ENCODE data around the gene GALC. TPM values are rescaled to one million over a fixed set of nuclear protein-coding genes. Genes with fewer than 3 reads are reported as not detected.

The GALC gene
- total RNA-seq, 3 donors from 2014 or later (not counting 1 experiment from before 2014, with no cell fraction given): 50.3 to 78.2 (median 67.2) TPM

- no peak for TF ChIP-seq CTCF (IDR thresholded peaks at IDR 0.05)
- H3K27me3 Mint-ChIP-seq (ENCODE audit: low read depth in 2 of 2): no peaks in the 10 kb centered on the region
- Histone ChIP-seq H3K36me3 (ENCODE audit: control insufficient read depth, insufficient read depth, low read length) (no peaks in the 10 kb centered on the region), H3K27ac (ENCODE audit: low read length) (no peak overlapping the region), H3K4me1 (ENCODE audit: control insufficient read depth, insufficient read depth, low read length) (no peaks in the 10 kb centered on the region), H3K27me3 (ENCODE audit: control insufficient read depth, insufficient read depth, low read length) (no peaks in the 10 kb centered on the region), H3K4me3 (ENCODE audit: low read length) (no peak overlapping the region), H3K9me3 (ENCODE audit: control insufficient read depth, insufficient read depth, low read length) (no peaks in the 10 kb centered on the region)
- no peak overlapping the region for H3K27ac Mint-ChIP-seq
- DNase-seq (no peak), ATAC-seq (no peak)
- 100% methylated on average over 1 of the region's 1 CpG for WGBS (ENCODE audit: insufficient coverage)
- H3K9me3 Mint-ChIP-seq: no peaks in the 10 kb centered on the region
- peaks cover 0 to 19% of the 10 kb centered on the region in 2 donors for H3K4me1 Mint-ChIP-seq
- no peak overlapping the region for H3K4me3 Mint-ChIP-seq
- no peaks in the 10 kb centered on the region for H3K36me3 Mint-ChIP-seq
- intact Hi-C loops (cut with micrococcal nuclease): no loop called here
Measured at GRCh38 chr14:88037325-88037724, 44.3 kb upstream of the GALC start.

GRCh38 chr14:88036422-88036821 lies 43.4 kb upstream of the GALC start:
- intact Hi-C loops (cut with micrococcal nuclease): no loop called here
- H3K27me3 Mint-ChIP-seq (ENCODE audit: low read depth in 2 of 2): no peaks in the 10 kb centered on the region
- Histone ChIP-seq H3K4me1 (ENCODE audit: control insufficient read depth, insufficient read depth, low read length) (no peaks in the 10 kb centered on the region), H3K27ac (ENCODE audit: low read length) (no peak overlapping the region), H3K4me3 (ENCODE audit: low read length) (no peak overlapping the region), H3K27me3 (ENCODE audit: control insufficient read depth, insufficient read depth, low read length) (no peaks in the 10 kb centered on the region), H3K9me3 (ENCODE audit: control insufficient read depth, insufficient read depth, low read length) (no peaks in the 10 kb centered on the region), H3K36me3 (ENCODE audit: control insufficient read depth, insufficient read depth, low read length) (no peaks in the 10 kb centered on the region)
- no peaks in the 10 kb centered on the region for H3K36me3 Mint-ChIP-seq
- H3K4me1 Mint-ChIP-seq: peaks cover 4 to 23% of the 10 kb centered on the region in 2 donors
- DNase-seq: no peak
- no peak for ATAC-seq
- no peaks in the 10 kb centered on the region for H3K9me3 Mint-ChIP-seq
- 97% methylated on average over 2 of the region's 2 CpGs for WGBS (ENCODE audit: insufficient coverage)
- H3K4me3 Mint-ChIP-seq: no peak overlapping the region
- H3K27ac Mint-ChIP-seq: no peak overlapping the region
- TF ChIP-seq CTCF (IDR thresholded peaks at IDR 0.05): no peak

- no peaks in the 10 kb centered on the region for H3K27me3 Mint-ChIP-seq (ENCODE audit: low read depth in 2 of 2)
- intact Hi-C loops (cut with micrococcal nuclease): no loop called here
Measured at GRCh38 chr14:88034076-88034475, 41.1 kb upstream of the GALC start.

More at GRCh38 chr14:88034076-88034475, 41.1 kb upstream of the GALC start:
- Mint-ChIP-seq H3K27ac (no peak overlapping the region), H3K4me1 (peaks cover 24 to 44% of the 10 kb centered on the region in 2 donors), H3K36me3 (no peaks in the 10 kb centered on the region), H3K4me3 (no peak overlapping the region), H3K9me3 (no peaks in the 10 kb centered on the region)
- Histone ChIP-seq H3K4me3 (ENCODE audit: low read length) (no peak overlapping the region), H3K27ac (ENCODE audit: low read length) (no peak overlapping the region), H3K4me1 (ENCODE audit: control insufficient read depth, insufficient read depth, low read length) (peaks cover 8% of the 10 kb centered on the region), H3K9me3 (ENCODE audit: control insufficient read depth, insufficient read depth, low read length) (no peaks in the 10 kb centered on the region), H3K27me3 (ENCODE audit: control insufficient read depth, insufficient read depth, low read length) (no peaks in the 10 kb centered on the region), H3K36me3 (ENCODE audit: control insufficient read depth, insufficient read depth, low read length) (no peaks in the 10 kb centered on the region)
- ATAC-seq (no peak), DNase-seq (no peak)
- 92% methylated on average over 2 of the region's 2 CpGs for WGBS (ENCODE audit: insufficient coverage)
- no peak for TF ChIP-seq CTCF (IDR thresholded peaks at IDR 0.05)

All from natural killer cell (primary cell).